Panc1 (cell line): ENCODE measurements around the gene S1PR5. TPM values are rescaled to one million over a fixed set of nuclear protein-coding genes. Genes with fewer than 3 reads are reported as not detected.

ENCODE experiments used
- ATAC-seq: fragments of 200-7000 bp; cut with Tn5 transposase; 2 replicates; pipeline ENCODE4 v1.9.1; 2020; ENCODE audit warnings: mild to moderate bottlenecking, moderate library complexity
- BruUV-seq: library from RNA; stranded (reverse); fragments of 400-500 nt; replicated peaks from 2 replicates; lab custom pipeline; 2021; lab: Mats Ljungman, UMichigan
- CTCF ChIA-PET: fragments of 300-600 bp; sonication (Branson Sonifier 250); formaldehyde crosslinking; loops from one replicate; lab custom pipeline; 2022; ENCODE audit warnings: antibody characterized with exemption; lab: Charles Lee
- POLR2A ChIA-PET: fragments of 300-600 bp; sonication (Branson Sonifier 250); formaldehyde crosslinking; loops from one replicate; lab custom pipeline; 2022; ENCODE audit warnings: antibody characterized with exemption; lab: Charles Lee
- DNase-seq: peaks from one replicate; pipeline ENCODE4 v3.0.0-alpha.2; 2010; ENCODE audit warnings: low read depth, low spot score
- H3K27ac ChIP-seq: 2 replicates; pipeline ENCODE4 v1.5.1; 2011; ENCODE audit warnings: mild to moderate bottlenecking, low read length, inconsistent platforms
- H3K27me3 ChIP-seq: fragments of 200-500 bp; sonication (Bioruptor generic); 2 replicates; pipeline ENCODE4 v1.6.0; 2014; ENCODE audit warnings: low read length, inconsistent platforms; ENCODE audit not compliant: control insufficient read depth, insufficient read depth
- H3K36me3 ChIP-seq: fragments of 200-500 bp; sonication (Bioruptor generic); 2 replicates; pipeline ENCODE4 v1.5.1; 2014; ENCODE audit warnings: inconsistent platforms, mild to moderate bottlenecking, low read length, moderate library complexity; ENCODE audit not compliant: control insufficient read depth, insufficient read depth
- H3K4me1 ChIP-seq: 2 replicates; pipeline ENCODE4 v1.5.1; 2011; ENCODE audit warnings: inconsistent platforms, mild to moderate bottlenecking, low read length, moderate library complexity; ENCODE audit not compliant: control insufficient read depth, insufficient read depth
- H3K4me3 ChIP-seq, 2 experiments: 2 replicates each; pipeline ENCODE4 v1.5.1; 2011 to 2012; ENCODE audit warnings: low read depth in 2 of 2, low read length in 2 of 2, mild to moderate bottlenecking in 2 of 2, inconsistent platforms in 1 of 2, moderate library complexity in 1 of 2
- H3K9me3 ChIP-seq: fragments of 200-500 bp; sonication (Bioruptor generic); 2 replicates; pipeline ENCODE4 v1.5.1; 2014; ENCODE audit warnings: low read depth, mild to moderate bottlenecking, inconsistent platforms, low read length, moderate library complexity; ENCODE audit not compliant: control insufficient read depth, insufficient read depth
- CTCF ChIP-seq: fragments of 450-650 bp; IDR thresholded peaks from 2 replicates; pipeline ENCODE4 v1.5.1; 2017; ENCODE audit warnings: mild to moderate bottlenecking
- POLR2AphosphoS5 ChIP-seq: IDR thresholded peaks from 2 replicates; pipeline ENCODE4 v1.6.1; 2012; ENCODE audit warnings: mild to moderate bottlenecking, low read depth, low read length, moderate library complexity
- SIN3A ChIP-seq: IDR thresholded peaks from 2 replicates; pipeline ENCODE4 v1.6.1; 2012; ENCODE audit warnings: low read depth, mild to moderate bottlenecking, low read length, moderate library complexity, borderline replicate concordance; ENCODE audit not compliant: insufficient read depth
- TCF7L2 ChIP-seq: IDR thresholded peaks from 2 replicates; pipeline ENCODE4 v1.6.1; 2011; ENCODE audit warnings: mild to moderate bottlenecking, low read depth, low read length, inconsistent platforms
- in situ Hi-C: cut with HindIII; loops from 2 replicates; pipeline ENCODE4 v1.10.0; 2016; ENCODE audit warnings: low sequenced_read_pairs, low pct_unique_long_range_greater_than_20kb
- intact Hi-C: fragments of 100-400 bp; cut with micrococcal nuclease; formaldehyde crosslinking; loops from one replicate; pipeline ENCODE4 v1.10.0; 2022; ENCODE audit not compliant: unreplicated experiment
- total RNA-seq: library from RNA; stranded (reverse); gene quantifications from one replicate; pipeline ENCODE4 v1.2.1, GENCODE V29; 2021; ENCODE audit not compliant: unreplicated experiment
- TF ChIP-seq, protein P1 (sequence below), 2 experiments: IDR thresholded peaks; 2 replicates each; pipeline ENCODE4 v1.6.1; 2011 to 2012; ENCODE audit warnings: low read depth in 2 of 2, control low read depth in 1 of 2, low read length in 1 of 2, mild to moderate bottlenecking in 1 of 2, moderate library complexity in 1 of 2; ENCODE audit not compliant: insufficient read depth in 1 of 2

Gene S1PR5
- total RNA-seq, 1 experiment from 2014 or later: 3.4 TPM

DNA sequence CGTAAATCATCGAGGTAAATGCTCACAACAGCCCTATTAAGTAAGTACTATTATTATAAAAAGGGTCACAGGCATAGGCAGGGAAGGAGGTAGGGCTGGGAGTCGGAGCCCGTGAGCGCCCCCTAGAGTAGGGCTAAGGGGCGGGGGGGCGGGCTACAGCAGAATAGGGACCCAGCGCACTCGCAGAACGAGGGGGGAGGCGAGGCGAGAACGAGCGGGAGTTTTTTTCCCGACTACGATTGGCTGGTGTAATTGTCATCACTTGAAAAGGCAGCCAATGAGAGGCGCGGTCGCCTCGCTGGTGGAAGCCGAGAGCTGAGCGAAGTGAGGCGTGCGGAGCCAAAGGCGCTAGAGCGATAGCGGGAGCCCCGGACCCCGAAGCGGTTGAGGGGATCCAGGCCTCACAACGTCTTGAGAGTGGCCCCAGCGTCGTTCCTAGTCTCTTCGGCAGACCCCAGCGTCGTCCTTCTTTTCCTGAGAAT is 38.3 kb downstream of the S1PR5 start:
- H3K4me1 ChIP-seq: peaks cover 4% of the 10 kb centered on the region; the same call in 1 of the 2 replicates
- intact Hi-C loops: no loop called here
- TF ChIP-seq POLR2AphosphoS5: peak; percentile 50; the same call in 1 of the 2 replicates
- TF ChIP-seq, protein P1, sequence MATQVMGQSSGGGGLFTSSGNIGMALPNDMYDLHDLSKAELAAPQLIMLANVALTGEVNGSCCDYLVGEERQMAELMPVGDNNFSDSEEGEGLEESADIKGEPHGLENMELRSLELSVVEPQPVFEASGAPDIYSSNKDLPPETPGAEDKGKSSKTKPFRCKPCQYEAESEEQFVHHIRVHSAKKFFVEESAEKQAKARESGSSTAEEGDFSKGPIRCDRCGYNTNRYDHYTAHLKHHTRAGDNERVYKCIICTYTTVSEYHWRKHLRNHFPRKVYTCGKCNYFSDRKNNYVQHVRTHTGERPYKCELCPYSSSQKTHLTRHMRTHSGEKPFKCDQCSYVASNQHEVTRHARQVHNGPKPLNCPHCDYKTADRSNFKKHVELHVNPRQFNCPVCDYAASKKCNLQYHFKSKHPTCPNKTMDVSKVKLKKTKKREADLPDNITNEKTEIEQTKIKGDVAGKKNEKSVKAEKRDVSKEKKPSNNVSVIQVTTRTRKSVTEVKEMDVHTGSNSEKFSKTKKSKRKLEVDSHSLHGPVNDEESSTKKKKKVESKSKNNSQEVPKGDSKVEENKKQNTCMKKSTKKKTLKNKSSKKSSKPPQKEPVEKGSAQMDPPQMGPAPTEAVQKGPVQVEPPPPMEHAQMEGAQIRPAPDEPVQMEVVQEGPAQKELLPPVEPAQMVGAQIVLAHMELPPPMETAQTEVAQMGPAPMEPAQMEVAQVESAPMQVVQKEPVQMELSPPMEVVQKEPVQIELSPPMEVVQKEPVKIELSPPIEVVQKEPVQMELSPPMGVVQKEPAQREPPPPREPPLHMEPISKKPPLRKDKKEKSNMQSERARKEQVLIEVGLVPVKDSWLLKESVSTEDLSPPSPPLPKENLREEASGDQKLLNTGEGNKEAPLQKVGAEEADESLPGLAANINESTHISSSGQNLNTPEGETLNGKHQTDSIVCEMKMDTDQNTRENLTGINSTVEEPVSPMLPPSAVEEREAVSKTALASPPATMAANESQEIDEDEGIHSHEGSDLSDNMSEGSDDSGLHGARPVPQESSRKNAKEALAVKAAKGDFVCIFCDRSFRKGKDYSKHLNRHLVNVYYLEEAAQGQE (IDR thresholded peaks at IDR 0.05; ENCODE audit: insufficient read depth in 1 of 2, low read depth in 2 of 2, low read length in 1 of 2): no peak
- peak; percentile 89 for TF ChIP-seq CTCF
- no peak for TF ChIP-seq SIN3A
- no TSS peak for BruUV-seq
- H3K27ac ChIP-seq: peak overlapping the region; percentile 78
- ATAC-seq (peak; percentile 95), DNase-seq (peak; percentile 83)
- in situ Hi-C loops: no loop called here
- no peaks in the 10 kb centered on the region for H3K36me3 ChIP-seq
- CTCF ChIA-PET: interaction anchor here (0.5 to 0.7 kb wide), 2 partner anchors 15 to 61 kb away, joined by 3 read pairs; no protein-coding TSS in a partner anchor
- POLR2A ChIA-PET: no interaction called here
- H3K27me3 ChIP-seq: no peaks in the 10 kb centered on the region
- peak overlapping the region; percentile 48 to 72 for H3K4me3 ChIP-seq
- H3K9me3 ChIP-seq: no peaks in the 10 kb centered on the region

DNA sequence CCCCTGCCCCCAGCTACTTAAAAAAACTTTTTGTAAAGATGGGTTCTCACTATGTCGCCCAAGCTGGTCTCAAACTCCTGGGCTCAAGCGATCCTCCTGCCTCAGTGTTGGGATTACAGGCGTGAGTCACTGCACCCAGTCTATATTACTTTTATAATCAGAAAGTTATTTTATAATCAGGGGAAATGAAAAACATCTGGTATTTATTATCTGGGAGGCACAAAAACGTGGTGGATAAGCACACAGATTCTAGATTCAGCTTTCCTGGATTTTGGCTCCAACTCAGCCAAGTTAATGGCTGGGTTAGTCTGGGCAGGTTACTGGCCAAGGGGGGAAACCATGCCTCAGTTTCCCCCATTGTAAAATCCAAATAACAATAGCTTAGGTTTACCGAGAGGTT is 38.8 kb downstream of the S1PR5 start:
- H3K4me3 ChIP-seq: peak overlapping the region; percentile 13 to 42; a peak in 2 of 4 replicates
- BruUV-seq: no TSS peak
- no peaks in the 10 kb centered on the region for H3K36me3 ChIP-seq
- peaks cover 4% of the 10 kb centered on the region; the same call in 1 of the 2 replicates for H3K4me1 ChIP-seq
- intact Hi-C loops: no loop called here
- TF ChIP-seq, protein P1 (IDR thresholded peaks at IDR 0.05; ENCODE audit: insufficient read depth in 1 of 2, low read depth in 2 of 2, low read length in 1 of 2): no peak
- no peak for TF ChIP-seq TCF7L2
- no peak for TF ChIP-seq CTCF
- TF ChIP-seq POLR2AphosphoS5: no peak
- TF ChIP-seq SIN3A: no peak
- ChIA-PET CTCF (interaction anchor here (0.6 kb wide), 1 partner anchor 18 kb away, joined by 7 read pairs; no protein-coding TSS in a partner anchor), POLR2A (no interaction called here)
- H3K27ac ChIP-seq: no peak overlapping the region; the same call in 1 of the 2 replicates
- in situ Hi-C loops: no loop called here
- no peaks in the 10 kb centered on the region for H3K9me3 ChIP-seq
- H3K27me3 ChIP-seq: no peaks in the 10 kb centered on the region
- ATAC-seq: no peak
- no peak for DNase-seq
